RCC 7860 (cell line): Measurements from ENCODE around the gene KRTAP25-1.

Source experiments
- DNase-seq: peaks from one replicate; pipeline ENCODE4 v3.0.0-alpha.2; 2015; ENCODE audit warnings: low spot score
- FAIRE-seq: peaks from 2 replicates; lab custom pipeline; 2012; peaks lifted over from hg19 to GRCh38; lab: Jason Lieb, UNC

The KRTAP25-1 gene

GRCh38 chr21:30251781-30252180 lies 37.5 kb downstream of the KRTAP25-1 start:
- DNase-seq (no peak), FAIRE-seq (no peak)

GRCh38 chr21:30249936-30250335 lies 39.4 kb downstream of the KRTAP25-1 start:
- DNase-seq (no peak), FAIRE-seq (no peak)

GRCh38 chr21:30248844-30249243 lies 40.5 kb downstream of the KRTAP25-1 start:
- DNase-seq (no peak), FAIRE-seq (no peak)

GRCh38 chr21:30245061-30245460 lies 44.3 kb downstream of the KRTAP25-1 start:
- DNase-seq (no peak), FAIRE-seq (no peak)

GRCh38 chr21:30243691-30244090 lies 45.6 kb downstream of the KRTAP25-1 start:
- no peak for DNase-seq
- FAIRE-seq: no peak

- FAIRE-seq (no peak), DNase-seq (no peak)
Measured at GRCh38 chr21:30240661-30241060, 48.7 kb downstream of the KRTAP25-1 start.
